Activated T-cell treated with anti-CD3 and anti-CD28 coated beads, Interleukin-2, amount 50 U/mL, for 72 hours (primary cell): Measurements from ENCODE around the gene PRKACA. TPM values are rescaled to one million over a fixed set of nuclear protein-coding genes. Genes with fewer than 3 reads are reported as not detected.
A peak's percentile ranks its signal among the peaks of the same experiment; 100 is the strongest.
"Not testable (repeated sequence)": the region's sequence is repeated elsewhere in the genome, so short reads cannot be mapped to it uniquely, and the experiment has no call there.

Source experiments
- ATAC-seq, 2 donors: fragments of 150-1000 bp; cut with Tn5 transposase; replicated peaks in 1 of 2; 2 replicates each; pipeline ENCODE4 v1.10.0; 2021; ENCODE audit warnings: moderate library complexity in 2 of 2, mild to moderate bottlenecking in 1 of 2
- DNase-seq, 2 donors: peaks; one replicate each; pipeline ENCODE4 v3.0.0; 2021 to 2022; ENCODE audit warnings: mixed read lengths in 1 of 2
- H3K27ac Mint-ChIP-seq: one replicate; pipeline ENCODE4 v1.8.0; 2022; ENCODE audit warnings: mild to moderate bottlenecking, moderate library complexity, mixed read lengths
- H3K27me3 Mint-ChIP-seq: one replicate; pipeline ENCODE4 v1.8.0; 2022; ENCODE audit warnings: low read depth, mixed read lengths
- H3K36me3 Mint-ChIP-seq, 2 donors: one replicate each; pipeline ENCODE4 v1.8.0; 2022; ENCODE audit warnings: mixed read lengths in 2 of 2, mild to moderate bottlenecking in 1 of 2; ENCODE audit not compliant: insufficient read depth in 2 of 2
- H3K4me1 Mint-ChIP-seq: one replicate; pipeline ENCODE4 v1.8.0; 2022; ENCODE audit warnings: low read depth, mixed read lengths
- H3K4me3 Mint-ChIP-seq, 2 donors: one replicate each; pipeline ENCODE4 v1.8.0; 2022; ENCODE audit warnings: mild to moderate bottlenecking in 2 of 2, mixed read lengths in 2 of 2, moderate library complexity in 2 of 2
- H3K9me3 Mint-ChIP-seq, 2 donors: one replicate each; pipeline ENCODE4 v1.8.0; 2022; ENCODE audit warnings: mixed read lengths in 2 of 2
- total RNA-seq, 2 donors: library from RNA; stranded (reverse); gene quantifications; one replicate each; pipeline ENCODE4 v1.2.3, GENCODE V29; 2022

The PRKACA gene
- total RNA-seq, 2 donors from 2014 or later = 67.7 to 75.0 TPM

GRCh38 chr19:14048443-14049153 is 69.0 kb downstream of the PRKACA start:
- no peak overlapping the region for H3K4me3 Mint-ChIP-seq
- no peaks in the 10 kb centered on the region for H3K27me3 Mint-ChIP-seq
- DNase-seq (peak; percentile 74 to 81), ATAC-seq (peak; percentile 78 to 84)
- H3K9me3 Mint-ChIP-seq = no peaks in the 10 kb centered on the region
- H3K27ac Mint-ChIP-seq = peak overlapping the region; percentile 28
- peaks cover 5% of the 10 kb centered on the region for H3K4me1 Mint-ChIP-seq
- H3K36me3 Mint-ChIP-seq = peaks cover 13 to 30% of the 10 kb centered on the region in 2 donors

GRCh38 chr19:14047866-14048265 is 69.7 kb downstream of the PRKACA start:
- H3K27ac Mint-ChIP-seq, ATAC-seq, H3K4me3 Mint-ChIP-seq, H3K9me3 Mint-ChIP-seq, H3K4me1 Mint-ChIP-seq, H3K27me3 Mint-ChIP-seq, DNase-seq: not testable (repeated sequence)
- H3K36me3 Mint-ChIP-seq = peaks cover 13 to 33% of the 10 kb centered on the region in 2 donors

- not testable (repeated sequence) for H3K9me3 Mint-ChIP-seq, H3K27me3 Mint-ChIP-seq, H3K4me1 Mint-ChIP-seq, H3K4me3 Mint-ChIP-seq
- ATAC-seq (peak; percentile 58 to 67), DNase-seq (peak; percentile 36 to 50)
- H3K27ac Mint-ChIP-seq = peak overlapping the region; percentile 18
- H3K36me3 Mint-ChIP-seq = peaks cover 2 to 15% of the 10 kb centered on the region in 2 donors
These were observed 74.6 kb downstream of the PRKACA start for GRCh38 chr19:14042659-14043608.

Other genes with a start within 250 kb of the PRKACA start
- 1 to 10 TPM; 3.1 to 3.8 TPM for gene NANOS3, start 240.6 kb downstream of the PRKACA start, total RNA-seq
- gene BRME1, start 211.6 kb downstream of the PRKACA start, total RNA-seq = 10 to 100 TPM; 13.2 to 15.7 TPM
- 10 to 100 TPM; 39.4 to 44.7 TPM for gene CC2D1A, start 211.6 kb downstream of the PRKACA start, total RNA-seq
- gene PODNL1, start 179.3 kb downstream of the PRKACA start, total RNA-seq = under 1 TPM in 1 of 2 donors, not detected in 1; 0.81 TPM
- 10 to 100 TPM; 62.9 to 79.8 TPM for gene DCAF15, start 165.3 kb downstream of the PRKACA start, total RNA-seq
- 10 to 100 TPM; 11.4 to 11.9 TPM for gene RFX1, start 111.4 kb downstream of the PRKACA start, total RNA-seq
- gene RLN3, start 89.6 kb downstream of the PRKACA start, total RNA-seq = not detected
- gene IL27RA, start 86.0 kb downstream of the PRKACA start, total RNA-seq = 10 to 100 TPM; 67.0 to 75.2 TPM
- gene PALM3, start 55.7 kb downstream of the PRKACA start, total RNA-seq = under 1 TPM in 1 of 2 donors, not detected in 1; 0.10 TPM
- gene MISP3, start 45.0 kb downstream of the PRKACA start, total RNA-seq = 1 to 10 TPM; 4.6 to 5.8 TPM
- not detected for gene C19orf67, start 32.0 kb downstream of the PRKACA start, total RNA-seq
- gene SAMD1, start 27.0 kb downstream of the PRKACA start, total RNA-seq = 10 to 100 TPM; 41.6 to 77.1 TPM
- 10 to 100 TPM; 71.3 to 84.4 TPM for gene ASF1B, start 18.8 kb upstream of the PRKACA start, total RNA-seq
- gene ADGRL1, start 88.4 kb upstream of the PRKACA start, total RNA-seq = 10 to 100 TPM; 15.0 to 21.2 TPM